HEK293 (cell line): ENCODE data around the gene HIPK1.

Source experiments
- CTCF ChIA-PET: fragments of 350-600 bp; formaldehyde crosslinking; extraction: SDS; loops from one replicate; lab custom pipeline; 2021; ENCODE audit warnings: antibody characterized with exemption; lab: Yijun Ruan, JAX
- POLR2A ChIA-PET: fragments of 300-600 bp; formaldehyde crosslinking; extraction: SDS; loops from one replicate; lab custom pipeline; 2020; ENCODE audit warnings: antibody characterized with exemption, inconsistent platforms; lab: Yijun Ruan, JAX
- H3K27ac ChIP-seq: fragments of 200-500 bp; sonication (Bioruptor generic); 2 replicates; pipeline ENCODE4 v1.5.1; 2014; ENCODE audit warnings: low read depth, low read length, control low read depth, inconsistent platforms; ENCODE audit errors: extremely low read depth
- H3K36me3 ChIP-seq, 2 experiments: fragments of 200-500 bp in 1 of 2; sonication (Bioruptor generic) in 1 of 2; 1 replicate in 1 of 2; 2 replicates in 1 of 2; pipeline ENCODE4 v1.5.1; 2014 to 2017; ENCODE audit warnings: inconsistent platforms in 2 of 2, low read length in 2 of 2; ENCODE audit not compliant: control insufficient read depth in 2 of 2, insufficient read depth in 1 of 2
- H3K4me1 ChIP-seq: fragments of 200-500 bp; sonication (Bioruptor generic); 2 replicates; pipeline ENCODE4 v1.5.1; 2014; ENCODE audit warnings: mild to moderate bottlenecking, low read length, inconsistent platforms; ENCODE audit not compliant: control insufficient read depth, insufficient read depth
- H3K4me3 ChIP-seq: 2 replicates; pipeline ENCODE4 v1.5.1; 2011; ENCODE audit warnings: low read depth, mild to moderate bottlenecking, control low read depth, low read length, moderate library complexity
- H3K9me3 ChIP-seq: fragments of 200-500 bp; sonication (Bioruptor generic); 2 replicates; pipeline ENCODE4 v1.5.1; 2014; ENCODE audit warnings: low read depth, low read length, inconsistent platforms; ENCODE audit not compliant: control insufficient read depth, insufficient read depth
- ATF2 ChIP-seq: fragments of 450-650 bp; formaldehyde crosslinking; IDR thresholded peaks from 2 replicates; pipeline ENCODE4 v1.5.1; 2016; ENCODE audit warnings: missing biosample characterization, missing genetic modification characterization, low read depth
- BCL6B ChIP-seq: fragments of 450-650 bp; formaldehyde crosslinking; IDR thresholded peaks from 2 replicates; pipeline ENCODE4 v1.5.1; 2017; ENCODE audit warnings: missing biosample characterization, missing genetic modification characterization
- GLI2 ChIP-seq: fragments of 450-650 bp; formaldehyde crosslinking; IDR thresholded peaks from 2 replicates; pipeline ENCODE4; 2017; ENCODE audit warnings: missing biosample characterization, missing genetic modification characterization, low read depth, borderline replicate concordance
- HOXC10 ChIP-seq: sonication (generic); formaldehyde crosslinking; IDR thresholded peaks from 2 replicates; pipeline ENCODE4 v1.8.1; 2023; ENCODE audit warnings: mild to moderate bottlenecking, missing genetic modification reagents
- KLF8 ChIP-seq: fragments of 450-650 bp; formaldehyde crosslinking; IDR thresholded peaks from 2 replicates; pipeline ENCODE4 v1.5.1; 2016; ENCODE audit warnings: missing biosample characterization, missing genetic modification characterization
- RBAK ChIP-seq: fragments of 450-650 bp; formaldehyde crosslinking; IDR thresholded peaks from 2 replicates; pipeline ENCODE4 v1.5.1; 2016; ENCODE audit warnings: missing biosample characterization, missing genetic modification characterization
- SCRT1 ChIP-seq: fragments of 450-650 bp; formaldehyde crosslinking; IDR thresholded peaks from 2 replicates; pipeline ENCODE4 v1.5.1; 2016; ENCODE audit warnings: missing biosample characterization, missing genetic modification characterization, borderline replicate concordance
- SCRT2 ChIP-seq: fragments of 450-650 bp; formaldehyde crosslinking; IDR thresholded peaks from 2 replicates; pipeline ENCODE4 v1.5.1; 2016; ENCODE audit warnings: missing biosample characterization, missing genetic modification characterization
- ZBTB1 ChIP-seq: fragments of 450-650 bp; formaldehyde crosslinking; IDR thresholded peaks from 2 replicates; pipeline ENCODE4 v1.5.1; 2016; ENCODE audit warnings: missing biosample characterization, missing genetic modification characterization
- ZBTB17 ChIP-seq: fragments of 450-650 bp; formaldehyde crosslinking; IDR thresholded peaks from 2 replicates; pipeline ENCODE4 v1.5.1; 2016; ENCODE audit warnings: missing biosample characterization, missing genetic modification characterization
- ZBTB20 ChIP-seq: fragments of 450-650 bp; formaldehyde crosslinking; IDR thresholded peaks from 2 replicates; pipeline ENCODE4 v1.5.1; 2016; ENCODE audit warnings: missing biosample characterization, missing genetic modification characterization
- ZBTB21 ChIP-seq: fragments of 450-650 bp; formaldehyde crosslinking; IDR thresholded peaks from 2 replicates; pipeline ENCODE4 v1.5.1; 2017; ENCODE audit warnings: missing biosample characterization, missing genetic modification characterization
- ZNF10 ChIP-seq: fragments of 450-650 bp; formaldehyde crosslinking; IDR thresholded peaks from 2 replicates; pipeline ENCODE4 v1.5.1; 2017; ENCODE audit warnings: missing biosample characterization, missing genetic modification characterization
- ZNF121 ChIP-seq: fragments of 450-650 bp; formaldehyde crosslinking; IDR thresholded peaks from 2 replicates; pipeline ENCODE4 v1.5.1; 2016; ENCODE audit warnings: missing biosample characterization, missing genetic modification characterization
- ZNF146 ChIP-seq: fragments of 450-650 bp; formaldehyde crosslinking; IDR thresholded peaks from 2 replicates; pipeline ENCODE4 v1.5.1; 2016; ENCODE audit warnings: missing biosample characterization, missing genetic modification characterization
- ZNF202 ChIP-seq: fragments of 450-650 bp; formaldehyde crosslinking; IDR thresholded peaks from 2 replicates; pipeline ENCODE4 v1.5.1; 2016; ENCODE audit warnings: missing biosample characterization, missing genetic modification characterization, borderline replicate concordance
- ZNF24 ChIP-seq: fragments of 450-650 bp; formaldehyde crosslinking; IDR thresholded peaks from 2 replicates; pipeline ENCODE4 v1.5.1; 2016; ENCODE audit warnings: missing biosample characterization, missing genetic modification characterization
- ZNF324 ChIP-seq: fragments of 450-650 bp; formaldehyde crosslinking; IDR thresholded peaks from 2 replicates; pipeline ENCODE4 v1.5.1; 2016; ENCODE audit warnings: missing biosample characterization, missing genetic modification characterization
- ZNF335 ChIP-seq: fragments of 450-650 bp; formaldehyde crosslinking; conservative IDR thresholded peaks from 2 replicates; pipeline ENCODE4 v1.5.1; 2016; ENCODE audit warnings: missing biosample characterization, missing genetic modification characterization
- ZNF48 ChIP-seq: fragments of 450-650 bp; formaldehyde crosslinking; IDR thresholded peaks from 2 replicates; pipeline ENCODE4 v1.5.1; 2016; ENCODE audit warnings: missing biosample characterization, missing genetic modification characterization
- ZNF548 ChIP-seq: fragments of 450-650 bp; formaldehyde crosslinking; IDR thresholded peaks from 2 replicates; pipeline ENCODE4 v1.5.1; 2016; ENCODE audit warnings: missing biosample characterization, missing genetic modification characterization
- ZNF596 ChIP-seq: fragments of 450-650 bp; IDR thresholded peaks from 2 replicates; pipeline ENCODE4 v1.5.0; 2018; ENCODE audit warnings: missing biosample characterization, mild to moderate bottlenecking, missing genetic modification characterization, moderate library complexity
- ZNF626 ChIP-seq: fragments of 450-650 bp; sonication (Bioruptor Pico); formaldehyde crosslinking; IDR thresholded peaks from 2 replicates; pipeline ENCODE4 v1.5.1; 2018; ENCODE audit warnings: missing biosample characterization, missing genetic modification characterization, inconsistent platforms
- ZNF639 ChIP-seq: fragments of 450-650 bp; formaldehyde crosslinking; IDR thresholded peaks from 2 replicates; pipeline ENCODE4 v1.5.1; 2016; ENCODE audit warnings: missing biosample characterization, missing genetic modification characterization
- ZNF654 ChIP-seq: fragments of 450-650 bp; formaldehyde crosslinking; IDR thresholded peaks from 2 replicates; pipeline ENCODE4 v1.5.1; 2016; ENCODE audit warnings: low read depth, missing biosample characterization, missing genetic modification characterization
- ZNF670 ChIP-seq: fragments of 450-650 bp; formaldehyde crosslinking; IDR thresholded peaks from 2 replicates; pipeline ENCODE4 v1.5.1; 2016; ENCODE audit warnings: missing biosample characterization, missing genetic modification characterization, low read depth
- ZNF768 ChIP-seq: fragments of 450-650 bp; formaldehyde crosslinking; IDR thresholded peaks from 2 replicates; pipeline ENCODE4 v1.5.1; 2018; ENCODE audit warnings: missing biosample characterization, mild to moderate bottlenecking, missing genetic modification characterization
- TF ChIP-seq, protein P1 (sequence below): fragments of 450-650 bp; formaldehyde crosslinking; IDR thresholded peaks from 2 replicates; pipeline ENCODE4 v1.5.1; 2016; ENCODE audit warnings: missing biosample characterization, missing genetic modification characterization
- TF ChIP-seq, protein P2 (sequence below): sonication (generic); formaldehyde crosslinking; IDR thresholded peaks from 2 replicates; pipeline ENCODE4 v1.8.1; 2022; ENCODE audit warnings: mild to moderate bottlenecking, moderate library complexity, missing genetic modification reagents

HIPK1 gene

GRCh38 chr1:113904674-113905434, 24.3 kb upstream of the HIPK1 start, which contains the start of the genes AP4B1 and DCLRE1B:
Gene AP4B1, minus strand, starts transcription at chr1:113904799. Its CDS starts 82 bp downstream, at chr1:113904717.
Gene DCLRE1B, plus strand, starts transcription at chr1:113905326. Its CDS starts 261 bp downstream, at chr1:113905587.
- ChIA-PET CTCF (interaction anchor here (0.6 to 2.1 kb wide), 7 partner anchors 9 to 445 kb away, joined by 3 to 17 read pairs (median 3); partner anchors contain the start of gene HIPK1), POLR2A (interaction anchor here (0.7 to 4.9 kb wide), 9 partner anchors 11 to 1210 kb away, joined by 3 to 84 read pairs (median 4); partner anchors contain the start of genes HIPK1 and RSBN1)
- no peaks in the 10 kb centered on the region for H3K4me1 ChIP-seq
- H3K4me3 ChIP-seq: peak within 1 kb of the TSS; percentile 69
- H3K27ac ChIP-seq: peak within 1 kb of the TSS; percentile 75
- no peaks in the 10 kb centered on the region for H3K9me3 ChIP-seq
- peaks cover 9 to 64% of the 10 kb centered on the region in 2 experiments for H3K36me3 ChIP-seq
- TF ChIP-seq HOXC10 (CRISPR knock-in tag) (no peak), ZNF24 (tag by site-specific recombination) (peak; percentile 87), ZNF48 (tag by site-specific recombination) (no peak), ZNF146 (tag by site-specific recombination) (no peak), BCL6B (no peak), ZBTB21 (peak; percentile 58; the same call in 1 of the 2 replicates), ZNF654 (tag by site-specific recombination) (peak; percentile 27), ZBTB17 (peak; percentile 99), ZNF639 (tag by site-specific recombination) (peak; percentile 81; the same call in 1 of the 2 replicates), ZNF626 (tag by site-specific recombination) (no peak), ZNF670 (no peak), ZNF324 (peak; percentile 85; the same call in 1 of the 2 replicates), ZNF202 (tag by site-specific recombination) (no peak), ZNF548 (tag by site-specific recombination) (no peak), RBAK (no peak), ZBTB20 (peak; percentile 83; the same call in 1 of the 2 replicates), GLI2 (tag by site-specific recombination) (no peak), ZNF121 (no peak), KLF8 (peak; percentile 89), SCRT2 (no peak), ZNF768 (tag by site-specific recombination) (no peak), ATF2 (tag by site-specific recombination) (no peak), ZNF335 (no peak), ZNF596 (tag by site-specific recombination) (peak; percentile 58), ZNF10 (tag by site-specific recombination) (peak; percentile 9; the same call in 1 of the 2 replicates), SCRT1 (tag by site-specific recombination) (no peak), ZBTB1 (tag by site-specific recombination) (peak; percentile 86)
- TF ChIP-seq, protein P1, sequence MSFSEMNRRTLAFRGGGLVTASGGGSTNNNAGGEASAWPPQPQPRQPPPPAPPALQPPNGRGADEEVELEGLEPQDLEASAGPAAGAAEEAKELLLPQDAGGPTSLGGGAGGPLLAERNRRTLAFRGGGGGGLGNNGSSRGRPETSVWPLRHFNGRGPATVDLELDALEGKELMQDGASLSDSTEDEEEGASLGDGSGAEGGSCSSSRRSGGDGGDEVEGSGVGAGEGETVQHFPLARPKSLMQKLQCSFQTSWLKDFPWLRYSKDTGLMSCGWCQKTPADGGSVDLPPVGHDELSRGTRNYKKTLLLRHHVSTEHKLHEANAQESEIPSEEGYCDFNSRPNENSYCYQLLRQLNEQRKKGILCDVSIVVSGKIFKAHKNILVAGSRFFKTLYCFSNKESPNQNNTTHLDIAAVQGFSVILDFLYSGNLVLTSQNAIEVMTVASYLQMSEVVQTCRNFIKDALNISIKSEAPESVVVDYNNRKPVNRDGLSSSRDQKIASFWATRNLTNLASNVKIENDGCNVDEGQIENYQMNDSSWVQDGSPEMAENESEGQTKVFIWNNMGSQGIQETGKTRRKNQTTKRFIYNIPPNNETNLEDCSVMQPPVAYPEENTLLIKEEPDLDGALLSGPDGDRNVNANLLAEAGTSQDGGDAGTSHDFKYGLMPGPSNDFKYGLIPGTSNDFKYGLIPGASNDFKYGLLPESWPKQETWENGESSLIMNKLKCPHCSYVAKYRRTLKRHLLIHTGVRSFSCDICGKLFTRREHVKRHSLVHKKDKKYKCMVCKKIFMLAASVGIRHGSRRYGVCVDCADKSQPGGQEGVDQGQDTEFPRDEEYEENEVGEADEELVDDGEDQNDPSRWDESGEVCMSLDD (tag by site-specific recombination): no peak
- TF ChIP-seq, protein P2, sequence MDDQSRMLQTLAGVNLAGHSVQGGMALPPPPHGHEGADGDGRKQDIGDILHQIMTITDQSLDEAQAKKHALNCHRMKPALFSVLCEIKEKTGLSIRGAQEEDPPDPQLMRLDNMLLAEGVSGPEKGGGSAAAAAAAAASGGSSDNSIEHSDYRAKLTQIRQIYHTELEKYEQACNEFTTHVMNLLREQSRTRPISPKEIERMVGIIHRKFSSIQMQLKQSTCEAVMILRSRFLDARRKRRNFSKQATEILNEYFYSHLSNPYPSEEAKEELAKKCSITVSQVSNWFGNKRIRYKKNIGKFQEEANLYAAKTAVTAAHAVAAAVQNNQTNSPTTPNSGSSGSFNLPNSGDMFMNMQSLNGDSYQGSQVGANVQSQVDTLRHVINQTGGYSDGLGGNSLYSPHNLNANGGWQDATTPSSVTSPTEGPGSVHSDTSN (CRISPR knock-in tag): peak; percentile 82
